ENCODE results near the gene DZIP3. TPM values are rescaled to one million over a fixed set of nuclear protein-coding genes. Genes with fewer than 3 reads are reported as not detected.
"Not testable (repeated sequence)": the region's sequence is repeated elsewhere in the genome, so short reads cannot be mapped to it uniquely, and the experiment has no call there.

Gene DZIP3
- total RNA-seq, 1 donor from 2014 or later, result 14.6 TPM

GRCh38 chr3:108667312-108667711 lies 77.8 kb downstream of the DZIP3 start:
- H3K9ac ChIP-seq (ENCODE audit: low read depth in 1 of 3, low read length in 3 of 3), result no peak overlapping the region
- H3K4me3 ChIP-seq (ENCODE audit: low read length in 3 of 3), result no peak overlapping the region
- no peaks in the 10 kb centered on the region for H3K9me3 ChIP-seq (ENCODE audit: control insufficient read depth in 3 of 3, low read length in 3 of 3)
- no peaks in the 10 kb centered on the region for H3K36me3 ChIP-seq (ENCODE audit: control insufficient read depth in 3 of 3, insufficient read depth in 3 of 3, low read length in 3 of 3)
- peaks cover 8 to 13% (median 13%) of the 10 kb centered on the region in 3 donors for H3K4me1 ChIP-seq (ENCODE audit: control insufficient read depth in 3 of 3, insufficient read depth in 3 of 3, low read length in 3 of 3)
- no peaks in the 10 kb centered on the region for H3K27me3 ChIP-seq (ENCODE audit: control insufficient read depth in 3 of 3, insufficient read depth in 3 of 3, low read length in 3 of 3)
- H3K27ac ChIP-seq (ENCODE audit: low read depth, low read length), result no peak overlapping the region

DNA sequence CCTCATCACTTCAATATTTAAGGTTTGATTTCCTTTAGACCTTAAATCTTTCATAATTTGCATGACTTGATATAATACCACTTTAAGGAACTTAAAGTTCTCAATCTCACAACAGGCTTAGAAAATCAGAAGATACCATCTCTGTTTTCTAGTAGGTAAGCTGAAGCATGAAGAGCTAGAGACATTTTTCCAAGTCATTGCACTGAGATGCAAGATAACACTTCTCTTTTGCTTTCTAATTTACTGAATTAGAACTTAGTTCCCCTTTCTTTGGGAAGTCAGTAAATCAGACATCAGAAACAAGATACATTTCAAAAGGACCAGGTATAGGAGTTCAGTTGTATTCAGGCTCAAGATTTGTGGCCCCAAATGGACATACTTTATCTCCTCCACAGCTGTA lies 79.7 kb downstream of the DZIP3 start:
- peaks cover 4 to 6% (median 6%) of the 10 kb centered on the region in 3 donors for H3K4me1 ChIP-seq (ENCODE audit: control insufficient read depth in 3 of 3, insufficient read depth in 3 of 3, low read length in 3 of 3)
- no peaks in the 10 kb centered on the region for H3K27me3 ChIP-seq (ENCODE audit: control insufficient read depth in 3 of 3, insufficient read depth in 3 of 3, low read length in 3 of 3)
- H3K9ac ChIP-seq (ENCODE audit: low read depth in 1 of 3, low read length in 3 of 3), result no peak overlapping the region
- no peak overlapping the region for H3K4me3 ChIP-seq (ENCODE audit: low read length in 3 of 3)
- H3K36me3 ChIP-seq (ENCODE audit: control insufficient read depth in 3 of 3, insufficient read depth in 3 of 3, low read length in 3 of 3), result no peaks in the 10 kb centered on the region
- no peaks in the 10 kb centered on the region for H3K9me3 ChIP-seq (ENCODE audit: control insufficient read depth in 3 of 3, low read length in 3 of 3)
- H3K27ac ChIP-seq (ENCODE audit: low read depth, low read length), result no peak overlapping the region

GRCh38 chr3:108672701-108673100 lies 83.2 kb downstream of the DZIP3 start:
- Histone ChIP-seq H3K4me1 (ENCODE audit: control insufficient read depth in 3 of 3, insufficient read depth in 3 of 3, low read length in 3 of 3) (no peaks in the 10 kb centered on the region), H3K9ac (ENCODE audit: low read depth in 1 of 3, low read length in 3 of 3) (no peak overlapping the region), H3K36me3 (ENCODE audit: control insufficient read depth in 3 of 3, insufficient read depth in 3 of 3, low read length in 3 of 3) (peaks cover 0 to 5% (median 5%) of the 10 kb centered on the region in 3 donors)

DNA sequence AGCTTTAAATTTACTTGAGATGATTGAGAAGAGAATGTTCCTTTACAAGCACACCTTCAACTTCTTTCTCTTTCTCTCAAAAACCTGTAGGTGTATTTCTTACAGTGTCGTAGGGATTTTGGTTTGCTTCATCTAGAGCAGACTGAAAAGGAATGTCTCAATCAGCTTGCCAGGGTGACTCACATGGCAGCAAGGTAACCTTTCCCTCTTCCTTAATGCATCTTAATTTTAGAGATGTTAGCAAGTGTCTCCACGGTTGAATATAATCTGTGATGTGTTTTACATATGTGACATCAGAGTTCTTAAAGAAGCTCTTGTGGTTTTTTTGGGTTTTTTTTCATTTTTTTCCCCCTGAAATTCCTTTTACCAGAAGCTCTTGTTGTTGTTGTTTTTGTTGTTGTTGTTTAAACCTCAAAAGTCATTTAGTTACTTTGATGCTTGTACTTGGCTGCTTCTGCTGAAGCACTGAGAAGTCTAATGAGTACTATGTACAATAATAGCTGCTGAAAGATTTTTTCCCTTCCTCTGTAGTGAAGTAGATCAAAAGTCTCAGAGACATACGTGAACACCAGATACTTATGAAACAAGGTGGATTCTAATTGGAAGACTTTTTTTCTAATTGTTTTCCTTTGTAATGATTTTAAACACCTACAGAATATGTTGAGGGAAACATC lies 84.6 kb downstream of the DZIP3 start:
- Histone ChIP-seq H3K4me1 (ENCODE audit: control insufficient read depth in 3 of 3, insufficient read depth in 3 of 3, low read length in 3 of 3) (no peaks in the 10 kb centered on the region), H3K4me3 (ENCODE audit: low read length in 3 of 3) (no peak overlapping the region), H3K27me3 (ENCODE audit: control insufficient read depth in 3 of 3, insufficient read depth in 3 of 3, low read length in 3 of 3) (no peaks in the 10 kb centered on the region), H3K9ac (ENCODE audit: low read depth in 1 of 3, low read length in 3 of 3) (no peak overlapping the region), H3K9me3 (ENCODE audit: control insufficient read depth in 3 of 3, low read length in 3 of 3) (no peaks in the 10 kb centered on the region), H3K36me3 (ENCODE audit: control insufficient read depth in 3 of 3, insufficient read depth in 3 of 3, low read length in 3 of 3) (peaks cover 0 to 11% (median 8%) of the 10 kb centered on the region in 3 donors), H3K27ac (ENCODE audit: low read depth, low read length) (no peak overlapping the region)

More at GRCh38 chr3:108672701-108673100, 83.2 kb downstream of the DZIP3 start:
- no peaks in the 10 kb centered on the region for H3K27me3 ChIP-seq (ENCODE audit: control insufficient read depth in 3 of 3, insufficient read depth in 3 of 3, low read length in 3 of 3)
- H3K4me3 ChIP-seq (ENCODE audit: low read length in 3 of 3), result no peak overlapping the region
- no peaks in the 10 kb centered on the region for H3K9me3 ChIP-seq (ENCODE audit: control insufficient read depth in 3 of 3, low read length in 3 of 3)
- no peak overlapping the region for H3K27ac ChIP-seq (ENCODE audit: low read depth, low read length)

DNA sequence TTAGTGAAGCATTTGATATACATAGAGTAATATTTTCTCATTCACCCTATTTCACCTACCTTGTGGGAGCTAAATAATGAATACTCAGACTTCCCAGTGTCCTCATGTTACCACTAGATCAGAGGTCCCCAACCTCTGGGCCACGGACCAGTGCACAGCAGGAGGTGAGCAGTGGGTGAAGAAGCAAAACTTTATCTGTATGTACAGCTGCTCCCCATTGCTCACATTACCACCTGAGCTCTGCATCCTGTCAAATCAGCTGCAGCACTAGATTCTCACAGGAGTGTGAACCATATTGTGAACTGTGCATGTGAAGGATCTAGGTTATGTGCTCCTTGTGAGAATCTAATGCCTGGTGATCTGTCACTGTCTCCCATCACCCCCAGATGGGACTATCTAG lies 88.3 kb downstream of the DZIP3 start:
- no peaks in the 10 kb centered on the region for H3K4me1 ChIP-seq (ENCODE audit: control insufficient read depth in 3 of 3, insufficient read depth in 3 of 3, low read length in 3 of 3)
- no peak overlapping the region for H3K9ac ChIP-seq (ENCODE audit: low read depth in 1 of 3, low read length in 3 of 3)

DNA sequence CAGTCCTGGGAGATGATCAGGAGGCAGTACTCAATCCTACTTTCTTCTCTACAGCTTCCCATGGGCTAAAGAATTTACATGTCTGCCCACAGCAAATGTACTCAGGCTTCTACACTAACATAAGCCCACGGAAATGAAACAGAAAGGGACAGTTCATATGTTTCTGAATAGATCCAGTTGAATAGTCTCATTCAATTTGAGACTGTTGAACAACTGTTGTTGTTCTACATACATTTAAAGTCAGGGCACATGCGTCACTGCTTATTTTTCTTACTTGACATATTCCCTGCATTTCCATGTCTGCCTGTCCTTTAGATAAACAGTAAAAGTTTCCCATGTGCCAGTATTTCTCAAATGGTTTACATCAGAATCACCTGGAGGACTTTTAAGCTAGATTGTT lies 102.8 kb downstream of the DZIP3 start:
- not testable (repeated sequence) for H3K9ac ChIP-seq (ENCODE audit: low read depth in 1 of 3, low read length in 3 of 3)
- peaks cover 4 to 37% (median 26%) of the 10 kb centered on the region in 3 donors for H3K36me3 ChIP-seq (ENCODE audit: control insufficient read depth in 3 of 3, insufficient read depth in 3 of 3, low read length in 3 of 3)

More for the DNA sequence above, 88.3 kb downstream of the DZIP3 start:
- no peak overlapping the region for H3K27ac ChIP-seq (ENCODE audit: low read depth, low read length)
- H3K27me3 ChIP-seq (ENCODE audit: control insufficient read depth in 3 of 3, insufficient read depth in 3 of 3, low read length in 3 of 3), result no peaks in the 10 kb centered on the region
- peaks cover 0 to 11% (median 11%) of the 10 kb centered on the region in 3 donors for H3K36me3 ChIP-seq (ENCODE audit: control insufficient read depth in 3 of 3, insufficient read depth in 3 of 3, low read length in 3 of 3)
- no peaks in the 10 kb centered on the region for H3K9me3 ChIP-seq (ENCODE audit: control insufficient read depth in 3 of 3, low read length in 3 of 3)
- no peak overlapping the region for H3K4me3 ChIP-seq (ENCODE audit: low read length in 3 of 3)

GRCh38 chr3:108698461-108698860 lies 108.9 kb downstream of the DZIP3 start:
- no peaks in the 10 kb centered on the region for H3K9me3 ChIP-seq (ENCODE audit: control insufficient read depth in 3 of 3, low read length in 3 of 3)
- H3K27ac ChIP-seq (ENCODE audit: low read depth, low read length), result no peak overlapping the region
- no peaks in the 10 kb centered on the region for H3K4me1 ChIP-seq (ENCODE audit: control insufficient read depth in 3 of 3, insufficient read depth in 3 of 3, low read length in 3 of 3)
- no peaks in the 10 kb centered on the region for H3K27me3 ChIP-seq (ENCODE audit: control insufficient read depth in 3 of 3, insufficient read depth in 3 of 3, low read length in 3 of 3)
- H3K4me3 ChIP-seq (ENCODE audit: low read length in 3 of 3), result no peak overlapping the region
- H3K36me3 ChIP-seq (ENCODE audit: control insufficient read depth in 3 of 3, insufficient read depth in 3 of 3, low read length in 3 of 3), result peaks cover 0 to 9% (median 7%) of the 10 kb centered on the region in 3 donors
- no peak overlapping the region for H3K9ac ChIP-seq (ENCODE audit: low read depth in 1 of 3, low read length in 3 of 3)

More for the DNA sequence above, 102.8 kb downstream of the DZIP3 start:
- not testable (repeated sequence) for H3K4me3 ChIP-seq (ENCODE audit: low read length in 3 of 3); H3K9me3 ChIP-seq (ENCODE audit: control insufficient read depth in 3 of 3, low read length in 3 of 3); H3K27me3 ChIP-seq (ENCODE audit: control insufficient read depth in 3 of 3, insufficient read depth in 3 of 3, low read length in 3 of 3); H3K27ac ChIP-seq (ENCODE audit: low read depth, low read length); H3K4me1 ChIP-seq (ENCODE audit: control insufficient read depth in 3 of 3, insufficient read depth in 3 of 3, low read length in 3 of 3)

DNA sequence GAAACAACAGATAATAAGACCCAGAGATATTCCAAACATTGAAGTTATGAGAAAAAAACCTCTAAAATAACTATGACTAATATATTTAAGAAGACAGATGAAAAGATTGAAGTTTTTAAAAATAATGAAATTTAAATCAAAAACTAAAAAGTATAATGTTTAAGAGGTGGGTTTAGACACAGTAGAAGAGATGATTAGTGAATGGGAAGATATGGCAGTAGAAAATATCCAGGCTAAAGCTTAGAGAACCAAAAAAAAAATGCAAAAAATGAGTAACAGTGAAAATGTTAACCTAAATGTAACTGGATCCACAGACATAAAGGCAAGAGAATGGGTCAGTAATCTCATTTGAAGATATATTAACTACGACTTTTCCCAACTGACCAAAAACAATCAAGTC lies 115.5 kb downstream of the DZIP3 start:
- Histone ChIP-seq H3K4me1 (ENCODE audit: control insufficient read depth in 3 of 3, insufficient read depth in 3 of 3, low read length in 3 of 3) (no peaks in the 10 kb centered on the region), H3K36me3 (ENCODE audit: control insufficient read depth in 3 of 3, insufficient read depth in 3 of 3, low read length in 3 of 3) (no peaks in the 10 kb centered on the region), H3K4me3 (ENCODE audit: low read length in 3 of 3) (no peak overlapping the region), H3K27ac (ENCODE audit: low read depth, low read length) (no peak overlapping the region), H3K9ac (ENCODE audit: low read depth in 1 of 3, low read length in 3 of 3) (no peak overlapping the region), H3K9me3 (ENCODE audit: control insufficient read depth in 3 of 3, low read length in 3 of 3) (peaks cover 0 to 5% (median 0%) of the 10 kb centered on the region in 3 donors), H3K27me3 (ENCODE audit: control insufficient read depth in 3 of 3, insufficient read depth in 3 of 3, low read length in 3 of 3) (no peaks in the 10 kb centered on the region)

GRCh38 chr3:108713009-108713516 lies 123.5 kb downstream of the DZIP3 start:
- peaks cover 0 to 2% (median 0%) of the 10 kb centered on the region in 3 donors for H3K27me3 ChIP-seq (ENCODE audit: control insufficient read depth in 3 of 3, insufficient read depth in 3 of 3, low read length in 3 of 3)
- H3K9ac ChIP-seq (ENCODE audit: low read depth in 1 of 3, low read length in 3 of 3), result no peak overlapping the region
- no peaks in the 10 kb centered on the region for H3K4me1 ChIP-seq (ENCODE audit: control insufficient read depth in 3 of 3, insufficient read depth in 3 of 3, low read length in 3 of 3)
- no peaks in the 10 kb centered on the region for H3K36me3 ChIP-seq (ENCODE audit: control insufficient read depth in 3 of 3, insufficient read depth in 3 of 3, low read length in 3 of 3)
- H3K9me3 ChIP-seq (ENCODE audit: control insufficient read depth in 3 of 3, low read length in 3 of 3), result no peaks in the 10 kb centered on the region
- no peak overlapping the region for H3K4me3 ChIP-seq (ENCODE audit: low read length in 3 of 3)
- H3K27ac ChIP-seq (ENCODE audit: low read depth, low read length), result no peak overlapping the region

DNA sequence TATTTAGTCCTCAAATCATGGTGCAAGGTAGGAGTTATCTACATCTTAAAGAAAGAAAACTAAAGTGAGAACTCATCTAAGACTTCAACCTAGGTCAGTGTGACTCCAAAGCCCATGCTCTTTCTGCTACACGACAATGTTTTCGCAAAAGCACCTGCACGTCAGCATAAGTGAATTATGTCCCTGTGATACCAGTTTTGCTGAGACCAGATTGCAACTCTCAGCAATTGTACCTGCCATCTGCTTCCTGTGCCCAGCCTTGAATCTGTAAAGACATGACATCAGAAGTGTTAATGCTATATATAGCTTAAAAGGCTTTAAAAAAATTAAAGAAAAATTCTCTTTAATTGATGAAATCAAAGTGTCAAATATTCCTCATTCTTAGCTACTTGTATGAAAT lies 124.3 kb downstream of the DZIP3 start:
- no peak overlapping the region for H3K4me3 ChIP-seq (ENCODE audit: low read length in 3 of 3)
- H3K9me3 ChIP-seq (ENCODE audit: control insufficient read depth in 3 of 3, low read length in 3 of 3), result no peaks in the 10 kb centered on the region
- H3K27ac ChIP-seq (ENCODE audit: low read depth, low read length), result no peak overlapping the region

More for the DNA sequence above, 124.3 kb downstream of the DZIP3 start:
- Histone ChIP-seq H3K36me3 (ENCODE audit: control insufficient read depth in 3 of 3, insufficient read depth in 3 of 3, low read length in 3 of 3) (no peaks in the 10 kb centered on the region), H3K9ac (ENCODE audit: low read depth in 1 of 3, low read length in 3 of 3) (no peak overlapping the region), H3K4me1 (ENCODE audit: control insufficient read depth in 3 of 3, insufficient read depth in 3 of 3, low read length in 3 of 3) (no peaks in the 10 kb centered on the region), H3K27me3 (ENCODE audit: control insufficient read depth in 3 of 3, insufficient read depth in 3 of 3, low read length in 3 of 3) (peaks cover 0 to 2% (median 0%) of the 10 kb centered on the region in 3 donors)
